Measurements from ENCODE around the gene KRT36. TPM values are rescaled to one million over a fixed set of nuclear protein-coding genes. Genes with fewer than 3 reads are reported as not detected.

KRT36 gene
- total and polyA plus RNA-seq, 2 experiments from 2014 or later = not detected

DNA sequence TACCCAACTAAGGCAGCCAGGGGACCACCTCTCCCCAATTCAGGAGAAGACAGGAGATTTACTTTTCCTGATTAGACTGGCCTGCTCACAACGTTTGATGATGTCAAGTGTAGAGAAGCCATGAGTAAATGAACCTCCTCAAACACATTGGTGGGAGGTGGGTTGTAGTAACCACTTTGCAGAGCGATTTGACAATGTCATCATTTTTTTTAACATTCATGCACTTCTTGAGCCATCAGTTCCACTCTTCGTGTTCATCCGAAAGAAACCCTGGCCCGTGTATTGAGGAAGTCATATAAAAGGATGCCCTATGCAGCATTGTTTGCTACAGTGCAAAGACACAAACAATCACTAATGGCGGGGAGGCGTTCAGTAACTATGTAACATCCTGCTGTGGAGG is 43.9 kb upstream of the KRT36 start (continued):
- TF ChIP-seq, protein P1, sequence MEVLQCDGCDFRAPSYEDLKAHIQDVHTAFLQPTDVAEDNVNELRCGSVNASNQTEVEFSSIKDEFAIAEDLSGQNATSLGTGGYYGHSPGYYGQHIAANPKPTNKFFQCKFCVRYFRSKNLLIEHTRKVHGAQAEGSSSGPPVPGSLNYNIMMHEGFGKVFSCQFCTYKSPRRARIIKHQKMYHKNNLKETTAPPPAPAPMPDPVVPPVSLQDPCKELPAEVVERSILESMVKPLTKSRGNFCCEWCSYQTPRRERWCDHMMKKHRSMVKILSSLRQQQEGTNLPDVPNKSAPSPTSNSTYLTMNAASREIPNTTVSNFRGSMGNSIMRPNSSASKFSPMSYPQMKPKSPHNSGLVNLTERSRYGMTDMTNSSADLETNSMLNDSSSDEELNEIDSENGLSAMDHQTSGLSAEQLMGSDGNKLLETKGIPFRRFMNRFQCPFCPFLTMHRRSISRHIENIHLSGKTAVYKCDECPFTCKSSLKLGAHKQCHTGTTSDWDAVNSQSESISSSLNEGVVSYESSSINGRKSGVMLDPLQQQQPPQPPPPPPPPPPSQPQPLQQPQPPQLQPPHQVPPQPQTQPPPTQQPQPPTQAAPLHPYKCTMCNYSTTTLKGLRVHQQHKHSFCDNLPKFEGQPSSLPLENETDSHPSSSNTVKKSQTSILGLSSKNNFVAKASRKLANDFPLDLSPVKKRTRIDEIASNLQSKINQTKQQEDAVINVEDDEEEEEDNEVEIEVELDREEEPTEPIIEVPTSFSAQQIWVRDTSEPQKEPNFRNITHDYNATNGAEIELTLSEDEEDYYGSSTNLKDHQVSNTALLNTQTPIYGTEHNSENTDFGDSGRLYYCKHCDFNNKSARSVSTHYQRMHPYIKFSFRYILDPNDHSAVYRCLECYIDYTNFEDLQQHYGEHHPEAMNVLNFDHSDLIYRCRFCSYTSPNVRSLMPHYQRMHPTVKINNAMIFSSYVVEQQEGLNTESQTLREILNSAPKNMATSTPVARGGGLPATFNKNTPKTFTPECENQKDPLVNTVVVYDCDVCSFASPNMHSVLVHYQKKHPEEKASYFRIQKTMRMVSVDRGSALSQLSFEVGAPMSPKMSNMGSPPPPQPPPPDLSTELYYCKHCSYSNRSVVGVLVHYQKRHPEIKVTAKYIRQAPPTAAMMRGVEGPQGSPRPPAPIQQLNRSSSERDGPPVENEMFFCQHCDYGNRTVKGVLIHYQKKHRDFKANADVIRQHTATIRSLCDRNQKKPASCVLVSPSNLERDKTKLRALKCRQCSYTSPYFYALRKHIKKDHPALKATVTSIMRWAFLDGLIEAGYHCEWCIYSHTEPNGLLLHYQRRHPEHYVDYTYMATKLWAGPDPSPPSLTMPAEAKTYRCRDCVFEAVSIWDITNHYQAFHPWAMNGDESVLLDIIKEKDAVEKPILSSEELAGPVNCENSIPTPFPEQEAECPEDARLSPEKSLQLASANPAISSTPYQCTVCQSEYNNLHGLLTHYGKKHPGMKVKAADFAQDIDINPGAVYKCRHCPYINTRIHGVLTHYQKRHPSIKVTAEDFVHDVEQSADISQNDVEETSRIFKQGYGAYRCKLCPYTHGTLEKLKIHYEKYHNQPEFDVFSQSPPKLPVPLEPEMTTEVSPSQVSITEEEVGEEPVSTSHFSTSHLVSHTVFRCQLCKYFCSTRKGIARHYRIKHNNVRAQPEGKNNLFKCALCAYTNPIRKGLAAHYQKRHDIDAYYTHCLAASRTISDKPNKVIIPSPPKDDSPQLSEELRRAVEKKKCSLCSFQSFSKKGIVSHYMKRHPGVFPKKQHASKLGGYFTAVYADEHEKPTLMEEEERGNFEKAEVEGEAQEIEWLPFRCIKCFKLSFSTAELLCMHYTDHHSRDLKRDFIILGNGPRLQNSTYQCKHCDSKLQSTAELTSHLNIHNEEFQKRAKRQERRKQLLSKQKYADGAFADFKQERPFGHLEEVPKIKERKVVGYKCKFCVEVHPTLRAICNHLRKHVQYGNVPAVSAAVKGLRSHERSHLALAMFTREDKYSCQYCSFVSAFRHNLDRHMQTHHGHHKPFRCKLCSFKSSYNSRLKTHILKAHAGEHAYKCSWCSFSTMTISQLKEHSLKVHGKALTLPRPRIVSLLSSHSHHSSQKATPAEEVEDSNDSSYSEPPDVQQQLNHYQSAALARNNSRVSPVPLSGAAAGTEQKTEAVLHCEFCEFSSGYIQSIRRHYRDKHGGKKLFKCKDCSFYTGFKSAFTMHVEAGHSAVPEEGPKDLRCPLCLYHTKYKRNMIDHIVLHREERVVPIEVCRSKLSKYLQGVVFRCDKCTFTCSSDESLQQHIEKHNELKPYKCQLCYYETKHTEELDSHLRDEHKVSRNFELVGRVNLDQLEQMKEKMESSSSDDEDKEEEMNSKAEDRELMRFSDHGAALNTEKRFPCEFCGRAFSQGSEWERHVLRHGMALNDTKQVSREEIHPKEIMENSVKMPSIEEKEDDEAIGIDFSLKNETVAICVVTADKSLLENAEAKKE (CRISPR knock-in tag; IDR thresholded peaks at IDR 0.05) = no peak
- TF ChIP-seq ZNF331 (CRISPR knock-in tag; IDR thresholded peaks at IDR 0.05; ENCODE audit: low read depth) (no peak), STAT1 (IDR thresholded peaks at IDR 0.05; ENCODE audit: unreplicated experiment) (no peak), EZH2 (IDR thresholded peaks at IDR 0.05; ENCODE audit: low read depth, unreplicated experiment) (no peak), JUNB (IDR thresholded peaks at IDR 0.05; ENCODE audit: unreplicated experiment) (no peak)
- TF ChIP-seq, protein P2, sequence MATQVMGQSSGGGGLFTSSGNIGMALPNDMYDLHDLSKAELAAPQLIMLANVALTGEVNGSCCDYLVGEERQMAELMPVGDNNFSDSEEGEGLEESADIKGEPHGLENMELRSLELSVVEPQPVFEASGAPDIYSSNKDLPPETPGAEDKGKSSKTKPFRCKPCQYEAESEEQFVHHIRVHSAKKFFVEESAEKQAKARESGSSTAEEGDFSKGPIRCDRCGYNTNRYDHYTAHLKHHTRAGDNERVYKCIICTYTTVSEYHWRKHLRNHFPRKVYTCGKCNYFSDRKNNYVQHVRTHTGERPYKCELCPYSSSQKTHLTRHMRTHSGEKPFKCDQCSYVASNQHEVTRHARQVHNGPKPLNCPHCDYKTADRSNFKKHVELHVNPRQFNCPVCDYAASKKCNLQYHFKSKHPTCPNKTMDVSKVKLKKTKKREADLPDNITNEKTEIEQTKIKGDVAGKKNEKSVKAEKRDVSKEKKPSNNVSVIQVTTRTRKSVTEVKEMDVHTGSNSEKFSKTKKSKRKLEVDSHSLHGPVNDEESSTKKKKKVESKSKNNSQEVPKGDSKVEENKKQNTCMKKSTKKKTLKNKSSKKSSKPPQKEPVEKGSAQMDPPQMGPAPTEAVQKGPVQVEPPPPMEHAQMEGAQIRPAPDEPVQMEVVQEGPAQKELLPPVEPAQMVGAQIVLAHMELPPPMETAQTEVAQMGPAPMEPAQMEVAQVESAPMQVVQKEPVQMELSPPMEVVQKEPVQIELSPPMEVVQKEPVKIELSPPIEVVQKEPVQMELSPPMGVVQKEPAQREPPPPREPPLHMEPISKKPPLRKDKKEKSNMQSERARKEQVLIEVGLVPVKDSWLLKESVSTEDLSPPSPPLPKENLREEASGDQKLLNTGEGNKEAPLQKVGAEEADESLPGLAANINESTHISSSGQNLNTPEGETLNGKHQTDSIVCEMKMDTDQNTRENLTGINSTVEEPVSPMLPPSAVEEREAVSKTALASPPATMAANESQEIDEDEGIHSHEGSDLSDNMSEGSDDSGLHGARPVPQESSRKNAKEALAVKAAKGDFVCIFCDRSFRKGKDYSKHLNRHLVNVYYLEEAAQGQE (IDR thresholded peaks at IDR 0.05; ENCODE audit: unreplicated experiment) = no peak
- TF ChIP-seq, protein P3, sequence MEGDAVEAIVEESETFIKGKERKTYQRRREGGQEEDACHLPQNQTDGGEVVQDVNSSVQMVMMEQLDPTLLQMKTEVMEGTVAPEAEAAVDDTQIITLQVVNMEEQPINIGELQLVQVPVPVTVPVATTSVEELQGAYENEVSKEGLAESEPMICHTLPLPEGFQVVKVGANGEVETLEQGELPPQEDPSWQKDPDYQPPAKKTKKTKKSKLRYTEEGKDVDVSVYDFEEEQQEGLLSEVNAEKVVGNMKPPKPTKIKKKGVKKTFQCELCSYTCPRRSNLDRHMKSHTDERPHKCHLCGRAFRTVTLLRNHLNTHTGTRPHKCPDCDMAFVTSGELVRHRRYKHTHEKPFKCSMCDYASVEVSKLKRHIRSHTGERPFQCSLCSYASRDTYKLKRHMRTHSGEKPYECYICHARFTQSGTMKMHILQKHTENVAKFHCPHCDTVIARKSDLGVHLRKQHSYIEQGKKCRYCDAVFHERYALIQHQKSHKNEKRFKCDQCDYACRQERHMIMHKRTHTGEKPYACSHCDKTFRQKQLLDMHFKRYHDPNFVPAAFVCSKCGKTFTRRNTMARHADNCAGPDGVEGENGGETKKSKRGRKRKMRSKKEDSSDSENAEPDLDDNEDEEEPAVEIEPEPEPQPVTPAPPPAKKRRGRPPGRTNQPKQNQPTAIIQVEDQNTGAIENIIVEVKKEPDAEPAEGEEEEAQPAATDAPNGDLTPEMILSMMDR (conservative IDR thresholded peaks at IDR 0.05; ENCODE audit: low read depth in 2 of 2) = no peak
